NB4 (cell line): ENCODE measurements around the gene ALOX12.

Experiments used
- DNase-seq: peaks from one replicate; pipeline ENCODE4 v3.0.0; 2010; ENCODE audit warnings: low read depth
- H3K4me3 ChIP-seq: one replicate; pipeline ENCODE4 v1.5.1; 2011; ENCODE audit warnings: mild to moderate bottlenecking, low read depth, low read length, moderate library complexity
- CTCF ChIP-seq: IDR thresholded peaks from one replicate; pipeline ENCODE4 v1.5.1; 2012; ENCODE audit warnings: low read depth, low read length
- MAX ChIP-seq: IDR thresholded peaks from 2 replicates; pipeline ENCODE4 v1.6.1; 2011; ENCODE audit warnings: low read depth, low read length
- MYC ChIP-seq: IDR thresholded peaks from 2 replicates; pipeline ENCODE4 v1.6.1; 2011; ENCODE audit warnings: low read depth, low read length
- POLR2A ChIP-seq: IDR thresholded peaks from 2 replicates; pipeline ENCODE4 v1.6.1; 2011; ENCODE audit warnings: mild to moderate bottlenecking; ENCODE audit not compliant: insufficient read length; ENCODE audit errors: extremely low read depth

ALOX12 gene

GRCh38 chr17:6997171-6997570 is 1.3 kb downstream of the ALOX12 start:
- no peak overlapping the region for H3K4me3 ChIP-seq
- DNase-seq = no peak
- no peak for TF ChIP-seq CTCF
- no peak for TF ChIP-seq MYC
- TF ChIP-seq POLR2A = no peak
- no peak for TF ChIP-seq MAX

GRCh38 chr17:6998855-6999508 is 3.1 kb downstream of the ALOX12 start:
- TF ChIP-seq POLR2A (no peak), MYC (no peak), CTCF (no peak), MAX (no peak)
- no peak for DNase-seq

GRCh38 chr17:7001318-7001961 is 5.6 kb downstream of the ALOX12 start:
- TF ChIP-seq MAX (no peak), MYC (no peak), POLR2A (no peak), CTCF (peak; percentile 53)
- DNase-seq = peak; percentile 40
- no peak overlapping the region for H3K4me3 ChIP-seq

More at GRCh38 chr17:6998855-6999508, 3.1 kb downstream of the ALOX12 start:
- H3K4me3 ChIP-seq = no peak overlapping the region

GRCh38 chr17:7002288-7003047 is 6.6 kb downstream of the ALOX12 start:
- TF ChIP-seq POLR2A (no peak), CTCF (no peak), MAX (no peak), MYC (no peak)
- H3K4me3 ChIP-seq = no peak overlapping the region
- no peak for DNase-seq

- TF ChIP-seq MAX (no peak), MYC (no peak), CTCF (no peak), POLR2A (no peak)
- no peak overlapping the region for H3K4me3 ChIP-seq
- DNase-seq = no peak
Observed at GRCh38 chr17:7003745-7004144, 7.9 kb downstream of the ALOX12 start.
